ENCODE data around the gene RELT. TPM values are rescaled to one million over a fixed set of nuclear protein-coding genes. Genes with fewer than 3 reads are reported as not detected.

The RELT gene
- total and polyA plus RNA-seq, 2 donors (not counting 1 experiment from before 2014, with no cell fraction given): 71.6 to 92.4 TPM

GRCh38 chr11:73349633-73350032 lies 26.6 kb upstream of the RELT start:
- no peak for DNase-seq
- no peak for ATAC-seq (ENCODE audit: low read depth)
- WGBS (ENCODE audit: insufficient coverage): 85% methylated on average over 5 of the region's 6 CpGs
- ChIA-PET CTCF (interaction anchor here (0.8 to 9.3 kb wide), 13 partner anchors 8 to 312 kb away, joined by 3 to 352 read pairs (median 6); partner anchors contain the start of gene RELT), POLR2A (interaction anchor here (0.5 to 0.6 kb wide), 2 partner anchors 14 to 28 kb away, joined by 4 read pairs; no protein-coding TSS in a partner anchor)
- H3K27me3 ChIP-seq (replicated peaks in 1 of 4; ENCODE audit: control extremely low read depth in 1 of 4, control insufficient read depth in 3 of 4, insufficient read depth in 4 of 4, low read length in 3 of 4): no peaks in the 10 kb centered on the region
- no peaks in the 10 kb centered on the region for H3K9me3 Mint-ChIP-seq (ENCODE audit: insufficient read depth)
- TF ChIP-seq, protein P1, sequence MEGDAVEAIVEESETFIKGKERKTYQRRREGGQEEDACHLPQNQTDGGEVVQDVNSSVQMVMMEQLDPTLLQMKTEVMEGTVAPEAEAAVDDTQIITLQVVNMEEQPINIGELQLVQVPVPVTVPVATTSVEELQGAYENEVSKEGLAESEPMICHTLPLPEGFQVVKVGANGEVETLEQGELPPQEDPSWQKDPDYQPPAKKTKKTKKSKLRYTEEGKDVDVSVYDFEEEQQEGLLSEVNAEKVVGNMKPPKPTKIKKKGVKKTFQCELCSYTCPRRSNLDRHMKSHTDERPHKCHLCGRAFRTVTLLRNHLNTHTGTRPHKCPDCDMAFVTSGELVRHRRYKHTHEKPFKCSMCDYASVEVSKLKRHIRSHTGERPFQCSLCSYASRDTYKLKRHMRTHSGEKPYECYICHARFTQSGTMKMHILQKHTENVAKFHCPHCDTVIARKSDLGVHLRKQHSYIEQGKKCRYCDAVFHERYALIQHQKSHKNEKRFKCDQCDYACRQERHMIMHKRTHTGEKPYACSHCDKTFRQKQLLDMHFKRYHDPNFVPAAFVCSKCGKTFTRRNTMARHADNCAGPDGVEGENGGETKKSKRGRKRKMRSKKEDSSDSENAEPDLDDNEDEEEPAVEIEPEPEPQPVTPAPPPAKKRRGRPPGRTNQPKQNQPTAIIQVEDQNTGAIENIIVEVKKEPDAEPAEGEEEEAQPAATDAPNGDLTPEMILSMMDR (IDR thresholded peaks at IDR 0.05): no peak
- no peak for TF ChIP-seq EZH2 (IDR thresholded peaks at IDR 0.05; ENCODE audit: borderline replicate concordance, insufficient read depth, low read depth, low read length, poor library complexity, severe bottlenecking)
- no peak overlapping the region for H3K27ac Mint-ChIP-seq
- H3K27me3 Mint-ChIP-seq: peaks cover 5% of the 10 kb centered on the region
- peaks cover 0 to 4% of the 10 kb centered on the region in 2 donors for H3K4me1 ChIP-seq (ENCODE audit: control insufficient read depth in 2 of 2, insufficient read depth in 2 of 2, low read length in 2 of 2)
- no peaks in the 10 kb centered on the region for H3K36me3 ChIP-seq (replicated peaks in 1 of 2; ENCODE audit: control extremely low read depth in 1 of 2, control insufficient read depth in 1 of 2, extremely low read depth in 1 of 2, insufficient read depth in 2 of 2, low read length in 1 of 2)
- H3K4me1 Mint-ChIP-seq: peaks cover 11% of the 10 kb centered on the region
- no peaks in the 10 kb centered on the region for H3K79me2 ChIP-seq (ENCODE audit: control insufficient read depth, insufficient read depth, low read length)
- H3K27ac ChIP-seq (ENCODE audit: low read length in 2 of 2): no peak overlapping the region
- no peak overlapping the region for H3K4me3 Mint-ChIP-seq
- intact Hi-C loops (cut with micrococcal nuclease): no loop called here
- H3K9ac ChIP-seq (ENCODE audit: low read length): no peak overlapping the region
- H3K9me3 ChIP-seq (ENCODE audit: control extremely low read depth in 1 of 3, control insufficient read depth in 2 of 3, insufficient read depth in 1 of 3, low read length in 2 of 3): no peaks in the 10 kb centered on the region
- H3K4me2 ChIP-seq (replicated peaks; ENCODE audit: low read depth, low read length, poor library complexity, severe bottlenecking): no peak overlapping the region
- H4K20me1 ChIP-seq (ENCODE audit: control insufficient read depth, insufficient read depth, low read length, poor library complexity, severe bottlenecking): no peaks in the 10 kb centered on the region
- no peak overlapping the region for H2AFZ ChIP-seq (ENCODE audit: insufficient read depth, low read depth, low read length, poor library complexity, severe bottlenecking)
- no peak overlapping the region for H3K4me3 ChIP-seq (ENCODE audit: control extremely low read depth in 1 of 5, extremely low read depth in 1 of 5, insufficient read depth in 1 of 5, low read depth in 2 of 5, low read length in 4 of 5)

- ChIA-PET CTCF (interaction anchor here (0.6 to 9.3 kb wide), 45 partner anchors 9 to 314 kb away, joined by 3 to 352 read pairs (median 4); partner anchors contain the start of genes FAM168A and RELT), POLR2A (interaction anchor here (1.0 to 1.3 kb wide), 2 partner anchors 34 to 42 kb away, joined by 3 to 11 read pairs; no protein-coding TSS in a partner anchor)
- Histone ChIP-seq H2AFZ (ENCODE audit: insufficient read depth, low read depth, low read length, poor library complexity, severe bottlenecking) (peak overlapping the region; percentile 71), H3K27me3 (replicated peaks in 1 of 4; ENCODE audit: control extremely low read depth in 1 of 4, control insufficient read depth in 3 of 4, insufficient read depth in 4 of 4, low read length in 3 of 4) (no peaks in the 10 kb centered on the region), H3K4me2 (replicated peaks; ENCODE audit: low read depth, low read length, poor library complexity, severe bottlenecking) (no peak overlapping the region), H3K79me2 (ENCODE audit: control insufficient read depth, insufficient read depth, low read length) (no peaks in the 10 kb centered on the region), H3K27ac (ENCODE audit: low read length in 2 of 2) (peak overlapping the region in 1 of 2 donors; percentile 46), H4K20me1 (ENCODE audit: control insufficient read depth, insufficient read depth, low read length, poor library complexity, severe bottlenecking) (no peaks in the 10 kb centered on the region), H3K9ac (ENCODE audit: low read length) (no peak overlapping the region), H3K4me3 (ENCODE audit: control extremely low read depth in 1 of 5, extremely low read depth in 1 of 5, insufficient read depth in 1 of 5, low read depth in 2 of 5, low read length in 4 of 5) (no peak overlapping the region), H3K4me1 (ENCODE audit: control insufficient read depth in 2 of 2, insufficient read depth in 2 of 2, low read length in 2 of 2) (peaks cover 0 to 4% of the 10 kb centered on the region in 2 donors), H3K36me3 (replicated peaks in 1 of 2; ENCODE audit: control extremely low read depth in 1 of 2, control insufficient read depth in 1 of 2, extremely low read depth in 1 of 2, insufficient read depth in 2 of 2, low read length in 1 of 2) (no peaks in the 10 kb centered on the region), H3K9me3 (ENCODE audit: control extremely low read depth in 1 of 3, control insufficient read depth in 2 of 3, insufficient read depth in 1 of 3, low read length in 2 of 3) (no peaks in the 10 kb centered on the region)
- DNase-seq: peak; percentile 85
- Mint-ChIP-seq H3K4me3 (no peak overlapping the region), H3K9me3 (ENCODE audit: insufficient read depth) (no peaks in the 10 kb centered on the region), H3K27me3 (peaks cover 5% of the 10 kb centered on the region), H3K4me1 (peaks cover 11% of the 10 kb centered on the region), H3K27ac (peak overlapping the region; percentile 41)
- peak; percentile 96 for ATAC-seq (ENCODE audit: low read depth)
- intact Hi-C loops (cut with micrococcal nuclease): loop anchor here (1.0 kb wide), 3 partner anchors 25 to 310 kb away; partner anchors contain the start of gene RELT
- TF ChIP-seq EZH2 (IDR thresholded peaks at IDR 0.05; ENCODE audit: borderline replicate concordance, insufficient read depth, low read depth, low read length, poor library complexity, severe bottlenecking): no peak
- TF ChIP-seq, protein P1 (IDR thresholded peaks at IDR 0.05): peak; percentile 97
- 40% methylated on average over 15 of the region's 16 CpGs for WGBS (ENCODE audit: insufficient coverage)
These were observed 25.1 kb upstream of the RELT start for GRCh38 chr11:73350908-73351636.
